Measurements from ENCODE around the gene TST.

TST gene

GRCh38 chr22:37019309-37020191 lies at the start of gene TST, which contains the start of gene MPST:
Gene TST (minus strand): TSS chr22:37019447. CDS start chr22:37018732, 715 bp downstream.
Gene MPST (plus strand): TSS chr22:37019742. CDS start chr22:37019837, 95 bp downstream.
- DNase-seq (ENCODE audit: low read depth) = peak; percentile 25

GRCh38 chr22:37068859-37069258 lies 49.6 kb upstream of the TST start:
- DNase-seq (ENCODE audit: low read depth) = no peak

GRCh38 chr22:37067428-37067827 lies 48.2 kb upstream of the TST start:
- no peak for DNase-seq (ENCODE audit: low read depth)

GRCh38 chr22:37065961-37066360 lies 46.7 kb upstream of the TST start:
- DNase-seq (ENCODE audit: low read depth) = no peak

GRCh38 chr22:37065180-37065579 lies 45.9 kb upstream of the TST start:
- DNase-seq (ENCODE audit: low read depth) = no peak

- no peak for DNase-seq (ENCODE audit: low read depth)
Measured at GRCh38 chr22:37064553-37064952, 45.3 kb upstream of the TST start.

GRCh38 chr22:37063431-37064420 lies 44.5 kb upstream of the TST start:
- no peak for DNase-seq (ENCODE audit: low read depth)

GRCh38 chr22:37062702-37063381 lies 43.6 kb upstream of the TST start:
- no peak for DNase-seq (ENCODE audit: low read depth)

GRCh38 chr22:37062376-37062675 lies 43.1 kb upstream of the TST start:
- no peak for DNase-seq (ENCODE audit: low read depth)

GRCh38 chr22:37061611-37062375 lies 42.5 kb upstream of the TST start:
- DNase-seq (ENCODE audit: low read depth) = no peak

GRCh38 chr22:37060801-37061610 lies 41.8 kb upstream of the TST start:
- DNase-seq (ENCODE audit: low read depth) = no peak

- no peak for DNase-seq (ENCODE audit: low read depth)
Measured at GRCh38 chr22:37059876-37060449, 40.7 kb upstream of the TST start.

- no peak for DNase-seq (ENCODE audit: low read depth)
Measured at GRCh38 chr22:37058917-37059701, 39.9 kb upstream of the TST start.

- no peak for DNase-seq (ENCODE audit: low read depth)
Measured at GRCh38 chr22:37057796-37058510, 38.7 kb upstream of the TST start.

GRCh38 chr22:37057226-37057625 lies 38.0 kb upstream of the TST start:
- DNase-seq (ENCODE audit: low read depth) = no peak

- no peak for DNase-seq (ENCODE audit: low read depth)
Measured at GRCh38 chr22:37056246-37056645, 37.0 kb upstream of the TST start.

GRCh38 chr22:37054600-37055365 lies 35.5 kb upstream of the TST start:
- DNase-seq (ENCODE audit: low read depth) = no peak

- no peak for DNase-seq (ENCODE audit: low read depth)
Measured at GRCh38 chr22:37054056-37054395, 34.8 kb upstream of the TST start.
